HFFc6 (cell line): ENCODE results near the gene CDC26. TPM values are rescaled to one million over a fixed set of nuclear protein-coding genes. Genes with fewer than 3 reads are reported as not detected.
A peak's percentile ranks its signal among the peaks of the same experiment; 100 is the strongest.

Experiments used
- DNase-seq: peaks from one replicate; pipeline ENCODE4 v3.0.0-alpha.2; 2018
- H3K27ac Mint-ChIP-seq: 2 replicates; pipeline ENCODE4 v1.8.0; 2020; ENCODE audit warnings: mild to moderate bottlenecking, mixed read lengths
- H3K27me3 Mint-ChIP-seq: 2 replicates; pipeline ENCODE4 v1.8.0; 2021; ENCODE audit warnings: mild to moderate bottlenecking, moderate library complexity, mixed read lengths; ENCODE audit not compliant: insufficient read depth
- H3K36me3 Mint-ChIP-seq: 2 replicates; pipeline ENCODE4 v1.8.0; 2021; ENCODE audit warnings: low read depth, mixed read lengths
- H3K4me1 Mint-ChIP-seq: 2 replicates; pipeline ENCODE4 v1.8.0; 2020; ENCODE audit warnings: low read depth, mixed read lengths
- H3K4me3 Mint-ChIP-seq: 2 replicates; pipeline ENCODE4 v1.8.0; 2020; ENCODE audit warnings: mild to moderate bottlenecking, moderate library complexity, mixed read lengths
- H3K9me3 Mint-ChIP-seq: 2 replicates; pipeline ENCODE4 v1.8.0; 2020; ENCODE audit warnings: mild to moderate bottlenecking, mixed read lengths
- CTCF ChIP-seq: fragments of 200-600 bp; sonication (generic); IDR thresholded peaks from 2 replicates; pipeline ENCODE4 v1.5.0; 2021; ENCODE audit warnings: antibody characterized with exemption, mild to moderate bottlenecking
- total RNA-seq, 6 experiments: library from RNA; stranded (reverse); fragmentation: NEBNext Ultra II Directional; extraction: Animal tissue kit (Norgen Biotek cat#: 25700); gene quantifications; 2 replicates in 1 of 6; 3 replicates in 5 of 6; pipeline ENCODE4 v1.2.3, GENCODE V29; 2021

CDC26 gene
- total RNA-seq, 6 experiments from 2014 or later, result 27.9 to 37.3 (median 32.9) TPM

- H3K36me3 Mint-ChIP-seq, result peaks cover 28% of the 10 kb centered on the region
- TF ChIP-seq CTCF, result no peak
- no peak overlapping the region for H3K27ac Mint-ChIP-seq
Observed at GRCh38 chr9:113261917-113262671, 13.3 kb downstream of the CDC26 start.

GRCh38 chr9:113258282-113258681 is 17.1 kb downstream of the CDC26 start:
- Mint-ChIP-seq H3K4me1 (peaks cover 8% of the 10 kb centered on the region), H3K27ac (no peak overlapping the region), H3K36me3 (peaks cover 31% of the 10 kb centered on the region), H3K9me3 (no peaks in the 10 kb centered on the region), H3K4me3 (no peak overlapping the region), H3K27me3 (no peaks in the 10 kb centered on the region)
- TF ChIP-seq CTCF, result no peak
- no peak for DNase-seq

More at GRCh38 chr9:113261917-113262671, 13.3 kb downstream of the CDC26 start:
- Mint-ChIP-seq H3K27me3 (no peaks in the 10 kb centered on the region), H3K9me3 (no peaks in the 10 kb centered on the region), H3K4me3 (no peak overlapping the region), H3K4me1 (peaks cover 8% of the 10 kb centered on the region)
- DNase-seq, result peak; percentile 6

- no peak overlapping the region for H3K4me3 Mint-ChIP-seq
- H3K27me3 Mint-ChIP-seq, result no peaks in the 10 kb centered on the region
- no peaks in the 10 kb centered on the region for H3K9me3 Mint-ChIP-seq
- no peak overlapping the region for H3K27ac Mint-ChIP-seq
- TF ChIP-seq CTCF, result no peak
- peaks cover 8% of the 10 kb centered on the region for H3K4me1 Mint-ChIP-seq
- peaks cover 31% of the 10 kb centered on the region for H3K36me3 Mint-ChIP-seq
- DNase-seq, result no peak
Observed at GRCh38 chr9:113257863-113258262, 17.5 kb downstream of the CDC26 start.

- peaks cover 20% of the 10 kb centered on the region for H3K36me3 Mint-ChIP-seq
- H3K27ac Mint-ChIP-seq, result no peak overlapping the region
- no peaks in the 10 kb centered on the region for H3K9me3 Mint-ChIP-seq
- H3K4me3 Mint-ChIP-seq, result no peak overlapping the region
- H3K4me1 Mint-ChIP-seq, result no peaks in the 10 kb centered on the region
- no peak for DNase-seq
- H3K27me3 Mint-ChIP-seq, result no peaks in the 10 kb centered on the region
- TF ChIP-seq CTCF, result no peak
Observed at GRCh38 chr9:113255438-113255837, 19.9 kb downstream of the CDC26 start.

GRCh38 chr9:113254991-113255390 is 20.4 kb downstream of the CDC26 start:
- Mint-ChIP-seq H3K9me3 (no peaks in the 10 kb centered on the region), H3K4me3 (no peak overlapping the region), H3K27ac (no peak overlapping the region), H3K36me3 (peaks cover 16% of the 10 kb centered on the region), H3K27me3 (no peaks in the 10 kb centered on the region), H3K4me1 (no peaks in the 10 kb centered on the region)
- no peak for TF ChIP-seq CTCF
- no peak for DNase-seq
